K562 (cell line): Measurements from ENCODE around the gene ZEB2. TPM values are rescaled to one million over a fixed set of nuclear protein-coding genes. Genes with fewer than 3 reads are reported as not detected.

Experiments used
- ATAC-seq: fragments of 200-7000 bp; cut with Tn5 transposase; 3 replicates; pipeline ENCODE4 v1.9.1; 2020; ENCODE audit warnings: moderate library complexity
- BruUV-seq: library from RNA; stranded (reverse); fragments of 400-500 nt; replicated peaks from 2 replicates; lab custom pipeline; 2021; lab: Mats Ljungman, UMichigan
- CTCF ChIA-PET: fragments of 300-600 bp; formaldehyde crosslinking; extraction: SDS; loops from one replicate; lab custom pipeline; 2021; ENCODE audit warnings: low intra/inter-chr PET ratio; lab: Yijun Ruan, JAX
- POLR2A ChIA-PET: fragments of 300-600, 350-650 bp; sonication (Branson Sonifier 250); formaldehyde crosslinking; extraction: SDS; loops from one replicate; lab custom pipeline; 2021; ENCODE audit warnings: antibody characterized with exemption, inconsistent platforms; lab: Yijun Ruan, JAX
- DNase-seq, 4 experiments: peaks; one replicate each; pipeline versions ENCODE4 v3.0.0 to v3.0.0-alpha.2; 2011 to 2018; ENCODE audit warnings: low spot score in 3 of 4, mixed read lengths in 3 of 4; ENCODE audit errors: extremely low read depth in 1 of 4
- FAIRE-seq: peaks from 2 replicates; lab custom pipeline; 2011; peaks lifted over from hg19 to GRCh38; lab: Jason Lieb, UNC
- H2AFZ ChIP-seq: 2 replicates; pipeline ENCODE4 v1.6.0; 2011; ENCODE audit warnings: low read depth, low read length, control low read depth, inconsistent platforms
- H3K27ac ChIP-seq: fragments of 200-600 bp; 3 replicates; pipeline ENCODE4 v1.8.0; 2011; ENCODE audit warnings: low read depth, mild to moderate bottlenecking, control low read depth, inconsistent platforms, low read length, moderate library complexity, mixed read lengths; ENCODE audit errors: extremely low read depth
- H3K27me3 ChIP-seq, 2 experiments: fragments of 300-600 bp in 1 of 2; 2 replicates in 1 of 2; 3 replicates in 1 of 2; pipeline versions ENCODE4 v1.6.0 to v1.8.0; 2011; ENCODE audit warnings: inconsistent platforms in 2 of 2, low read length in 2 of 2, mild to moderate bottlenecking in 1 of 2, mixed read lengths in 1 of 2, moderate library complexity in 1 of 2; ENCODE audit not compliant: control insufficient read depth in 2 of 2, insufficient read depth in 2 of 2
- H3K36me3 ChIP-seq: fragments of 300-600 bp; 3 replicates; pipeline ENCODE4 v1.8.0; 2011; ENCODE audit warnings: mild to moderate bottlenecking, low read length, inconsistent platforms; ENCODE audit not compliant: control insufficient read depth, insufficient read depth
- H3K4me1 ChIP-seq, 2 experiments: fragments of 200-600 bp in 1 of 2; replicated peaks in 1 of 2; 2 replicates in 1 of 2; 3 replicates in 1 of 2; pipeline versions ENCODE4 v1.5.1 to v1.8.0; 2011; ENCODE audit warnings: inconsistent platforms in 2 of 2, low read length in 2 of 2, mild to moderate bottlenecking in 1 of 2, mixed read lengths in 1 of 2, moderate library complexity in 1 of 2; ENCODE audit not compliant: control insufficient read depth in 2 of 2, insufficient read depth in 2 of 2
- H3K4me2 ChIP-seq: 2 replicates; pipeline ENCODE4 v1.6.1; 2011; ENCODE audit warnings: low read length, control low read depth, inconsistent platforms, mixed read lengths; ENCODE audit not compliant: insufficient read depth
- H3K4me3 ChIP-seq: fragments of 200-600 bp; sonication (generic), shearing (Covaris generic); 2 replicates; pipeline ENCODE4 v1.5.1; 2016; ENCODE audit warnings: control low read depth, inconsistent platforms
- H3K79me2 ChIP-seq: fragments of 200-600 bp; 3 replicates; pipeline ENCODE4 v1.8.0; 2011; ENCODE audit warnings: low read length, inconsistent platforms; ENCODE audit not compliant: control insufficient read depth, insufficient read depth
- H3K9ac ChIP-seq, 2 experiments: 2 replicates each; pipeline versions ENCODE4 v1.6.0 to v1.6.1; 2011; ENCODE audit warnings: low read depth in 2 of 2, low read length in 2 of 2, control low read depth in 1 of 2, inconsistent platforms in 1 of 2, mild to moderate bottlenecking in 1 of 2, mixed read lengths in 1 of 2; ENCODE audit not compliant: insufficient read depth in 1 of 2
- H3K9me1 ChIP-seq: one replicate; pipeline ENCODE4 v1.6.0; 2011; ENCODE audit warnings: inconsistent platforms, mild to moderate bottlenecking, low read length, moderate library complexity; ENCODE audit not compliant: control insufficient read depth, insufficient read depth
- H3K9me3 ChIP-seq: replicated peaks from 2 replicates; pipeline ENCODE4 v1.5.1; 2011; ENCODE audit warnings: low read depth, low read length, inconsistent platforms; ENCODE audit not compliant: control insufficient read depth, insufficient read depth
- H4K20me1 ChIP-seq: replicated peaks from 2 replicates; pipeline ENCODE4 v1.6.1; 2011; ENCODE audit warnings: low read length, inconsistent platforms, mixed read lengths; ENCODE audit not compliant: control insufficient read depth, insufficient read depth
- ILK ChIP-seq: fragments of 450-650 bp; IDR thresholded peaks from 2 replicates; pipeline ENCODE4 v1.6.1; 2016; ENCODE audit warnings: missing genetic modification characterization, low read depth, mild to moderate bottlenecking, missing compliant biosample characterization, moderate library complexity, borderline replicate concordance
- MAFK ChIP-seq: IDR thresholded peaks from 2 replicates; pipeline ENCODE4 v1.6.1; 2011; ENCODE audit warnings: low read length, improper control_type of control experiment
- NCOA4 ChIP-seq: fragments of 450-650 bp; IDR thresholded peaks from 2 replicates; pipeline ENCODE4 v1.6.1; 2018; ENCODE audit warnings: mild to moderate bottlenecking; ENCODE audit not compliant: partially characterized antibody
- NFRKB ChIP-seq: fragments of 450-650 bp; IDR thresholded peaks from 2 replicates; pipeline ENCODE4 v1.6.1; 2016; ENCODE audit warnings: low read depth
- OTX1 ChIP-seq: fragments of 450-650 bp; formaldehyde crosslinking; IDR thresholded peaks from 2 replicates; pipeline ENCODE4 v1.4.0; 2022; ENCODE audit warnings: mild to moderate bottlenecking
- STAG1 ChIP-seq: sonication (generic); formaldehyde crosslinking; IDR thresholded peaks from 2 replicates; pipeline ENCODE4 v1.5.0; 2020; ENCODE audit warnings: missing genetic modification reagents, borderline replicate concordance
- ZMIZ1 ChIP-seq, 2 experiments: fragments of 150-350 bp in 1 of 2; IDR thresholded peaks; 2 replicates each; pipeline ENCODE4 v1.6.1; 2012 to 2016; ENCODE audit warnings: low read depth in 2 of 2, low read length in 2 of 2, mild to moderate bottlenecking in 1 of 2, moderate library complexity in 1 of 2
- ZNF143 ChIP-seq: sonication (generic); formaldehyde crosslinking; IDR thresholded peaks from 2 replicates; pipeline ENCODE4 v1.9.0; 2022; ENCODE audit warnings: mild to moderate bottlenecking, missing genetic modification reagents
- ZNF212 ChIP-seq: fragments of 450-650 bp; formaldehyde crosslinking; IDR thresholded peaks from 2 replicates; pipeline ENCODE4 v1.4.0; 2020; ENCODE audit warnings: mild to moderate bottlenecking
- ZNF316 ChIP-seq: fragments of 450-650 bp; IDR thresholded peaks from 2 replicates; pipeline ENCODE4 v1.6.1; 2016
- ZSCAN29 ChIP-seq: fragments of 450-650 bp; IDR thresholded peaks from 2 replicates; pipeline ENCODE4 v1.6.1; 2017
- WGBS: fragments of 100-300 bp; shearing (Covaris generic); methylation state at CpG from one replicate; pipeline ENCODE4 v1.1.6; 2016; ENCODE audit warnings: low coverage, mixed read lengths; ENCODE audit not compliant: insufficient coverage; ENCODE audit errors: missing lambda C conversion rate; 5-methylcytosine and 5-hydroxymethylcytosine counted together
- in situ Hi-C: fragments of 300-500 bp; cut with MboI; formaldehyde crosslinking; loops from 4 replicates; pipeline ENCODE4 v1.15.0; 2018; ENCODE audit warnings: inconsistent platforms, mixed read lengths
- intact Hi-C: fragments of 100-400 bp; cut with micrococcal nuclease; formaldehyde crosslinking; loops from 2 replicates; pipeline ENCODE4 v1.14.2; 2022
- polyA plus RNA-seq, 8 experiments: library from polyadenylated mRNA; depleted of rRNA in 4 of 8; stranded (reverse) in 5 of 8; unstranded in 3 of 8; fragments of >200 nt; fragmentation: Nextera tagmentation in 2 of 8; fragmentation: Illumina TruSeq in 1 of 8; extraction: Ambion mirVana in 2 of 8; extraction: Trizol in 1 of 8; gene quantifications; 2 replicates each; pipeline versions ENCODE4 v1.2.1 to v1.2.3, GENCODE V29; 2011 to 2014; ENCODE audit warnings: inconsistent platforms in 1 of 8, missing spikeins in 1 of 8
- total RNA-seq, 7 experiments: library from RNA; depleted of rRNA in 6 of 7; stranded (reverse); fragments of >200 nt in 6 of 7; fragmentation: Illumina TruSeq in 2 of 7; extraction: Trizol in 2 of 7; gene quantifications; 2 replicates each; pipeline versions ENCODE4 v1.2.1 to v1.2.3, GENCODE V29; 2011 to 2021; ENCODE audit warnings: low replicate concordance in 1 of 7
- TF ChIP-seq, protein P1 (sequence below): IDR thresholded peaks from 2 replicates; pipeline ENCODE4 v1.6.1; 2012; ENCODE audit warnings: low read depth, low read length, improper control_type of control experiment, borderline replicate concordance
- TF ChIP-seq, protein P2 (sequence below): sonication (generic); formaldehyde crosslinking; IDR thresholded peaks from 2 replicates; pipeline ENCODE4 v1.8.0; 2022; ENCODE audit warnings: mild to moderate bottlenecking, missing genetic modification reagents, borderline replicate concordance

Gene ZEB2
- total and polyA plus RNA-seq, 9 of the 15 experiments (the other 6 are each of a cell fraction or from before 2014, with no cell fraction given): 15.1 to 113 (median 72.3) TPM

GRCh38 chr2:144357623-144358373, 162.1 kb downstream of the ZEB2 start:
- CTCF ChIA-PET: no interaction called here
- intact Hi-C loops: loop anchor here (5.0 kb wide), 2 partner anchors 165 to 225 kb away; partner anchors contain the start of gene ZEB2
- WGBS: 9% methylated on average over 4 of the region's 4 CpGs
- TF ChIP-seq, protein P1, sequence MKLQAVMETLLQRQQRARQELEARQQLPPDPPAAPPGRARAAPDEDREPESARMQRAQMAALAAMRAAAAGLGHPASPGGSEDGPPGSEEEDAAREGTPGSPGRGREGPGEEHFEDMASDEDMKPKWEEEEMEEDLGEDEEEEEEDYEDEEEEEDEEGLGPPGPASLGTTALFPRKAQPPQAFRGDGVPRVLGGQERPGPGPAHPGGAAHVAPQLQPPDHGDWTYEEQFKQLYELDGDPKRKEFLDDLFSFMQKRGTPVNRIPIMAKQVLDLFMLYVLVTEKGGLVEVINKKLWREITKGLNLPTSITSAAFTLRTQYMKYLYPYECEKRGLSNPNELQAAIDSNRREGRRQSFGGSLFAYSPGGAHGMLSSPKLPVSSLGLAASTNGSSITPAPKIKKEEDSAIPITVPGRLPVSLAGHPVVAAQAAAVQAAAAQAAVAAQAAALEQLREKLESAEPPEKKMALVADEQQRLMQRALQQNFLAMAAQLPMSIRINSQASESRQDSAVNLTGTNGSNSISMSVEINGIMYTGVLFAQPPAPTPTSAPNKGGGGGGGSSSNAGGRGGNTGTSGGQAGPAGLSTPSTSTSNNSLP: no peak
- TF ChIP-seq, protein P2, sequence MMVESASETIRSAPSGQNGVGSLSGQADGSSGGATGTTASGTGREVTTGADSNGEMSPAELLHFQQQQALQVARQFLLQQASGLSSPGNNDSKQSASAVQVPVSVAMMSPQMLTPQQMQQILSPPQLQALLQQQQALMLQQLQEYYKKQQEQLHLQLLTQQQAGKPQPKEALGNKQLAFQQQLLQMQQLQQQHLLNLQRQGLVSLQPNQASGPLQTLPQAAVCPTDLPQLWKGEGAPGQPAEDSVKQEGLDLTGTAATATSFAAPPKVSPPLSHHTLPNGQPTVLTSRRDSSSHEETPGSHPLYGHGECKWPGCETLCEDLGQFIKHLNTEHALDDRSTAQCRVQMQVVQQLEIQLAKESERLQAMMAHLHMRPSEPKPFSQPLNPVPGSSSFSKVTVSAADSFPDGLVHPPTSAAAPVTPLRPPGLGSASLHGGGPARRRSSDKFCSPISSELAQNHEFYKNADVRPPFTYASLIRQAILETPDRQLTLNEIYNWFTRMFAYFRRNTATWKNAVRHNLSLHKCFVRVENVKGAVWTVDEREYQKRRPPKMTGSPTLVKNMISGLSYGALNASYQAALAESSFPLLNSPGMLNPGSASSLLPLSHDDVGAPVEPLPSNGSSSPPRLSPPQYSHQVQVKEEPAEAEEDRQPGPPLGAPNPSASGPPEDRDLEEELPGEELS (CRISPR knock-in tag): no peak
- TF ChIP-seq ZNF143 (CRISPR knock-in tag) (no peak), MAFK (peak; percentile 92), STAG1 (no peak), NCOA4 (no peak), ZSCAN29 (no peak), ZNF316 (peak; percentile 98), OTX1 (CRISPR knock-in tag) (no peak), ILK (no peak), ZMIZ1 (IDR thresholded peaks at IDR 0.05; ENCODE audit: low read depth in 2 of 2, low read length in 2 of 2) (no peak), NFRKB (peak; percentile 41), ZNF212 (CRISPR knock-in tag) (no peak)

More at GRCh38 chr2:144357623-144358373, 162.1 kb downstream of the ZEB2 start:
- DNase-seq (peak; percentile 32 to 75 (median 48)), FAIRE-seq (peak; percentile 83), ATAC-seq (peak; percentile 76)
- Histone ChIP-seq H3K4me2 (peak overlapping the region; percentile 10; the same call in 1 of the 2 replicates), H3K4me1 (peaks cover 3 to 33% of the 10 kb centered on the region in 2 experiments; a peak in 4 of 5 replicates), H3K27ac (peak overlapping the region; percentile 45), H3K27me3 (no peaks in the 10 kb centered on the region), H3K36me3 (no peaks in the 10 kb centered on the region), H3K9me3 (no peaks in the 10 kb centered on the region), H4K20me1 (no peaks in the 10 kb centered on the region), H3K9me1 (no peaks in the 10 kb centered on the region), H2AFZ (peak overlapping the region; percentile 82), H3K79me2 (no peaks in the 10 kb centered on the region), H3K4me3 (no peak overlapping the region), H3K9ac (peak overlapping the region in 1 of 2 experiments; percentile 49; a peak in 2 of 4 replicates)
- no TSS peak for BruUV-seq
- POLR2A ChIA-PET: interaction anchor here (0.7 to 1.8 kb wide), 2 partner anchors 11 to 12 kb away, joined by 3 to 5 read pairs; no protein-coding TSS in a partner anchor
- in situ Hi-C loops: no loop called here
